ENCODE results near the gene ARPC2.

Gene ARPC2

DNA sequence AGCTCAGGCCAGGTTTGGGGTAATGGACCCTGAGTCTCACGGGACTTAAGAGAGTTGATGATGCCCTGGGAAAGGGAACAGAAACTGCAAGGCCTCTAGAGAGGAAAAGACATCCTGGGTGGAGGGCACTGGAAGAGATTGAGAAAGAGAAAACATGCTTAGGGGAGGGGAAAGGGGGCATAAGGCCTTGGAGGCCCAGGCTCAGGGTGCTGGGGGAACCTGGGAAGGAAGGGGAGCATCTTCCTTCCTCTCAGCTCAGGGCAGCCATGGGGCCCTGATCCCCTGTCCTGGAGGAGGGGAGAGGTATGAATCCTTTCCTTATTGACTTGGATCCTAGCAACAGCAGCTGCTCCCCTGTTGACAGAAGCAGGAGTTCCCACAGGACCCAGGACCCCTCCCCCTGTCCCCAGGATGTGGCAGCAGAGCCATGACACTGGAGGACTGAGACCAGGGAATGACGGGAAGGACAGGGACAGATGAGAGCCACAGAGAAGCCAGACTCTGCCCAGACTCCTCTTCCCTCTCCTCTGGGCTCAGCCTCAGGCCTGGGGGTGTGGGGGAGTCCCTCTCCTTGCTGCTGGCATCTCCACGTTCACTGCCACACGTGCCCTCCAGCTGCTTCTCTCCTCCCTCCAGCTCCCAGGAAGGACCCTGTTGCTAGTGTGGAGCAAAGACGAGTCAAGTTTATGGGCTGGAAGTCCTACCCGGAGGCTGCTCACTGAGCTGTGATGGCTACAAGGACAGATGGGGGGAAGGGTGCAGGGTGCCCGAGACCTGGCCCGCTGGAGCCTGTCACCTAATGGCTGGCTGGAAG lies 44.6 kb downstream of the ARPC2 start:
- H4K8ac ChIP-seq (ENCODE audit: low read depth, low read length): no peak overlapping the region
- peak overlapping the region; percentile 51 for H3K9ac ChIP-seq (ENCODE audit: low read depth, low read length, poor library complexity)
- no peak overlapping the region for H2BK12ac ChIP-seq (ENCODE audit: low read length)
- no CpG with 5 or more reads among the region's 8 CpGs for WGBS, 2 donors (ENCODE audit: extremely low coverage in 2 of 2, insufficient read length in 2 of 2, insufficient replicate concordance in 1 of 2)
- H3K9me3 ChIP-seq (replicated peaks in 1 of 2; ENCODE audit: control insufficient read depth in 2 of 2, insufficient read depth in 1 of 2, low read depth in 1 of 2, low read length in 2 of 2): peaks cover 0 to 2% of the 10 kb centered on the region in 2 donors
- no peak overlapping the region for H3K4me2 ChIP-seq (ENCODE audit: insufficient read depth, low read length, poor library complexity, severe bottlenecking)
- H3K14ac ChIP-seq (ENCODE audit: low read length): no peak overlapping the region
- H3K4me1 ChIP-seq (ENCODE audit: control insufficient read depth in 2 of 2, insufficient read depth in 1 of 2, low read depth in 1 of 2, low read length in 2 of 2): peaks cover 15 to 24% of the 10 kb centered on the region in 2 donors
- H2BK120ac ChIP-seq (ENCODE audit: low read depth, low read length): peak overlapping the region; percentile 7
- H3K23ac ChIP-seq (ENCODE audit: low read depth, low read length, poor library complexity): peak overlapping the region; percentile 69
- peaks cover 21 to 43% of the 10 kb centered on the region in 2 donors for H3K36me3 ChIP-seq (replicated peaks in 1 of 2; ENCODE audit: control insufficient read depth in 2 of 2, insufficient read depth in 2 of 2, low read length in 2 of 2)
- no peak overlapping the region for H2AK5ac ChIP-seq (ENCODE audit: low read depth, low read length)
- no peak overlapping the region for H3K27ac ChIP-seq (replicated peaks; ENCODE audit: low read length)
- no peak overlapping the region for H4K91ac ChIP-seq (ENCODE audit: low read depth, low read length, poor library complexity)
- no peaks in the 10 kb centered on the region for H3K79me1 ChIP-seq (ENCODE audit: low read depth, low read length)
- H3K27me3 ChIP-seq (ENCODE audit: control insufficient read depth in 3 of 3, insufficient read depth in 3 of 3, low read depth in 1 of 3, low read length in 3 of 3): peaks cover 0 to 2% (median 0%) of the 10 kb centered on the region in 3 experiments
- H3K4ac ChIP-seq (ENCODE audit: low read length): no peak overlapping the region
- no peak for DNase-seq (ENCODE audit: low spot score)
- peak overlapping the region; percentile 56 for H2AFZ ChIP-seq (ENCODE audit: low read length)
- no peak overlapping the region for H2BK5ac ChIP-seq (ENCODE audit: low read length)
- peak overlapping the region; percentile 62 for H3K18ac ChIP-seq (ENCODE audit: low read length)
- H2BK15ac ChIP-seq (ENCODE audit: low read length): no peak overlapping the region
- peak overlapping the region in 1 of 2 donors; percentile 51 for H3K4me3 ChIP-seq (ENCODE audit: low read length in 2 of 2)

DNA sequence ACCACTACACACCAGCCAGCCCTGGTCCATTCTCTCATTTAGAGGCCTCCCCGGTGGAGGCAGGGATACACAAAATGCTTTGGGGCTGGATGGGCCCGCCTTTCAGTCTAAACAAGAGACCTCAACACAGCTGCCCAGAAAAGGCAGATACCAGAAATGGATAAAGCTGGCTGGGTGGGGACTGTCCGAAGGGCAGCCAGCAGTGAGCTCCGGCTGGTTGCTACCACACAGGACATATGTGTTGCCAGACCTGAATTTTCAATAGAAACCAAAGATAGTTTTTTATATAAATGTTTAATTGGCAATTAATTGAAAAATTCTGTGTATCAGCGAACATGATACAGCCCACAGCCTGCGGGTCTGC lies 45.2 kb downstream of the ARPC2 start:
- peaks cover 15 to 24% of the 10 kb centered on the region in 2 donors for H3K4me1 ChIP-seq (ENCODE audit: control insufficient read depth in 2 of 2, insufficient read depth in 1 of 2, low read depth in 1 of 2, low read length in 2 of 2)
- peak overlapping the region; percentile 7 for H2BK120ac ChIP-seq (ENCODE audit: low read depth, low read length)
- no peak overlapping the region for H3K14ac ChIP-seq (ENCODE audit: low read length)
- no peak overlapping the region for H4K8ac ChIP-seq (ENCODE audit: low read depth, low read length)
- H4K91ac ChIP-seq (ENCODE audit: low read depth, low read length, poor library complexity): no peak overlapping the region
- H2BK15ac ChIP-seq (ENCODE audit: low read length): no peak overlapping the region
- H3K23ac ChIP-seq (ENCODE audit: low read depth, low read length, poor library complexity): peak overlapping the region; percentile 69
- DNase-seq (ENCODE audit: low spot score): no peak
- H3K9me3 ChIP-seq (replicated peaks in 1 of 2; ENCODE audit: control insufficient read depth in 2 of 2, insufficient read depth in 1 of 2, low read depth in 1 of 2, low read length in 2 of 2): peaks cover 0 to 2% of the 10 kb centered on the region in 2 donors
- H3K9ac ChIP-seq (ENCODE audit: low read depth, low read length, poor library complexity): no peak overlapping the region
- no peak overlapping the region for H3K4me3 ChIP-seq (ENCODE audit: low read length in 2 of 2)
- H3K4ac ChIP-seq (ENCODE audit: low read length): no peak overlapping the region
- no peak overlapping the region for H3K18ac ChIP-seq (ENCODE audit: low read length)
- no peaks in the 10 kb centered on the region for H3K79me1 ChIP-seq (ENCODE audit: low read depth, low read length)
- no peak overlapping the region for H2BK5ac ChIP-seq (ENCODE audit: low read length)
- no peak overlapping the region for H2BK12ac ChIP-seq (ENCODE audit: low read length)
- H2AFZ ChIP-seq (ENCODE audit: low read length): peak overlapping the region; percentile 56
- peaks cover 26 to 45% of the 10 kb centered on the region in 2 donors for H3K36me3 ChIP-seq (replicated peaks in 1 of 2; ENCODE audit: control insufficient read depth in 2 of 2, insufficient read depth in 2 of 2, low read length in 2 of 2)
- H2AK5ac ChIP-seq (ENCODE audit: low read depth, low read length): no peak overlapping the region
- no peak overlapping the region for H3K27ac ChIP-seq (replicated peaks; ENCODE audit: low read length)
- H3K4me2 ChIP-seq (ENCODE audit: insufficient read depth, low read length, poor library complexity, severe bottlenecking): no peak overlapping the region
- peaks cover 0 to 2% (median 0%) of the 10 kb centered on the region in 3 experiments for H3K27me3 ChIP-seq (ENCODE audit: control insufficient read depth in 3 of 3, insufficient read depth in 3 of 3, low read depth in 1 of 3, low read length in 3 of 3)
- no CpG with 5 or more reads among the region's 6 CpGs for WGBS, 2 donors (ENCODE audit: extremely low coverage in 2 of 2, insufficient read length in 2 of 2, insufficient replicate concordance in 1 of 2)

DNA sequence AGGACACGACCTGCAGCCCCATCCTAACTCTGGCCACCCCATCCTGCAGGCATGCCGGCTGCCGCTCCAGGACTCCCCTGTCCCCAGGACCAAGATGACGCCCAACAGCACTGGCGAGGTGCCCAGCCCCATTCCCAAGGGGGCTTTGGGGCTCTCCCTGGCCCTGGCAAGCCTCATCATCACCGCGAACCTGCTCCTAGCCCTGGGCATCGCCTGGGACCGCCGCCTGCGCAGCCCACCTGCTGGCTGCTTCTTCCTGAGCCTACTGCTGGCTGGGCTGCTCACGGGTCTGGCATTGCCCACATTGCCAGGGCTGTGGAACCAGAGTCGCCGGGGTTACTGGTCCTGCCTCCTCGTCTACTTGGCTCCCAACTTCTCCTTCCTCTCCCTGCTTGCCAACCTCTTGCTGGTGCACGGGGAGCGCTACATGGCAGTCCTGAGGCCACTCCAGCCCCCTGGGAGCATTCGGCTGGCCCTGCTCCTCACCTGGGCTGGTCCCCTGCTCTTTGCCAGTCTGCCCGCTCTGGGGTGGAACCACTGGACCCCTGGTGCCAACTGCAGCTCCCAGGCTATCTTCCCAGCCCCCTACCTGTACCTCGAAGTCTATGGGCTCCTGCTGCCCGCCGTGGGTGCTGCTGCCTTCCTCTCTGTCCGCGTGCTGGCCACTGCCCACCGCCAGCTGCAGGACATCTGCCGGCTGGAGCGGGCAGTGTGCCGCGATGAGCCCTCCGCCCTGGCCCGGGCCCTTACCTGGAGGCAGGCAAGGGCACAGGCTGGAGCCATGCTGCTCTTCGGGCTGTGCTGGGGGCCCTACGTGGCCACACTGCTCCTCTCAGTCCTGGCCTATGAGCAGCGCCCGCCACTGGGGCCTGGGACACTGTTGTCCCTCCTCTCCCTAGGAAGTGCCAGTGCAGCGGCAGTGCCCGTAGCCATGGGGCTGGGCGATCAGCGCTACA lies 45.9 kb downstream of the ARPC2 start:
- no peak for DNase-seq (ENCODE audit: low spot score)
- Histone ChIP-seq H2BK120ac (ENCODE audit: low read depth, low read length) (no peak overlapping the region), H2BK15ac (ENCODE audit: low read length) (peak overlapping the region; percentile 8), H3K4me1 (ENCODE audit: control insufficient read depth in 2 of 2, insufficient read depth in 1 of 2, low read depth in 1 of 2, low read length in 2 of 2) (peaks cover 15 to 24% of the 10 kb centered on the region in 2 donors), H3K27me3 (ENCODE audit: control insufficient read depth in 3 of 3, insufficient read depth in 3 of 3, low read depth in 1 of 3, low read length in 3 of 3) (peaks cover 0 to 2% (median 0%) of the 10 kb centered on the region in 3 experiments), H3K36me3 (replicated peaks in 1 of 2; ENCODE audit: control insufficient read depth in 2 of 2, insufficient read depth in 2 of 2, low read length in 2 of 2) (peaks cover 30 to 51% of the 10 kb centered on the region in 2 donors), H3K14ac (ENCODE audit: low read length) (no peak overlapping the region), H2AFZ (ENCODE audit: low read length) (no peak overlapping the region), H3K18ac (ENCODE audit: low read length) (peak overlapping the region; percentile 20), H3K9ac (ENCODE audit: low read depth, low read length, poor library complexity) (no peak overlapping the region), H4K8ac (ENCODE audit: low read depth, low read length) (no peak overlapping the region), H3K27ac (replicated peaks; ENCODE audit: low read length) (no peak overlapping the region), H3K9me3 (replicated peaks in 1 of 2; ENCODE audit: control insufficient read depth in 2 of 2, insufficient read depth in 1 of 2, low read depth in 1 of 2, low read length in 2 of 2) (peaks cover 0 to 2% of the 10 kb centered on the region in 2 donors), H2AK5ac (ENCODE audit: low read depth, low read length) (no peak overlapping the region), H2BK12ac (ENCODE audit: low read length) (no peak overlapping the region), H3K4me3 (ENCODE audit: low read length in 2 of 2) (no peak overlapping the region), H3K4me2 (ENCODE audit: insufficient read depth, low read length, poor library complexity, severe bottlenecking) (no peak overlapping the region), H2BK5ac (ENCODE audit: low read length) (no peak overlapping the region), H3K23ac (ENCODE audit: low read depth, low read length, poor library complexity) (peak overlapping the region; percentile 19), H3K4ac (ENCODE audit: low read length) (no peak overlapping the region), H3K79me1 (ENCODE audit: low read depth, low read length) (no peaks in the 10 kb centered on the region), H4K91ac (ENCODE audit: low read depth, low read length, poor library complexity) (no peak overlapping the region)
- WGBS, 2 donors (ENCODE audit: extremely low coverage in 2 of 2, insufficient read length in 2 of 2, insufficient replicate concordance in 1 of 2): no CpG with 5 or more reads among the region's 39 CpGs

Data from neuronal stem cell (in vitro differentiated cells).